OCI-LY1 (cell line): ENCODE results near the gene HNMT.

Experiments
- CTCF ChIP-seq: fragments of 200-600 bp; sonication (generic), shearing (Covaris generic); IDR thresholded peaks from 2 replicates; pipeline ENCODE4 v1.5.1; 2017; ENCODE audit warnings: mild to moderate bottlenecking, antibody characterized with exemption, low read length, moderate library complexity, mixed read lengths
- EZH2 ChIP-seq: fragments of 200-600 bp; sonication (generic), shearing (Covaris generic); IDR thresholded peaks from 2 replicates; pipeline ENCODE4 v1.8.0; 2017; ENCODE audit warnings: borderline replicate concordance, mixed run types, mild to moderate bottlenecking, antibody characterized with exemption, low read length, moderate library complexity, mixed read lengths

GRCh38 chr2:137975280-137976271 is 11.3 kb downstream of the HNMT start:
- TF ChIP-seq CTCF: no peak
- TF ChIP-seq EZH2: no peak
